ENCODE results near the gene DEFB124. TPM values are rescaled to one million over a fixed set of nuclear protein-coding genes. Genes with fewer than 3 reads are reported as not detected.

The DEFB124 gene
- total and polyA plus RNA-seq, 2 of the 8 experiments (the other 6 are each of a cell fraction or from before 2014, with no cell fraction given): not detected

DNA sequence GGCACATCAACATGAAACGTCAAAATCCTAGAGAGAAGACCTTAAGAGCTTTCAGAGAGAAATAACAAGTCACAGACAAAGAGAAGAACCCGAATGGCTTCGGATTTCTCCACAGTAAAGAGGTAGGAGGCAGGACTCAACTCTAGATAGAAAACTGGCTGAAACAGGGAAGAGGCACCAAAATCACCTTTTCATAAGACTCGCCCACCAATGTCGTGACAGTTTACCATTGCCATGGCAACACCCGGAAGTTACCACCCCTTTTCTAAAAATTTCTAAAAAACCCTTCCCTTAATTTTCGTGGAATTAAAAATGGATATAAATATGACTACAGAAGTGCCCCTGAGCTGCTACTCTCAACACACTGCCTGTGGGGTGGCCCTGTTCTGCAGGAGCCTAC is 56.6 kb downstream of the DEFB124 start:
- Histone ChIP-seq H3K27ac (ENCODE audit: low read depth, low read length) (no peak overlapping the region), H2AFZ (ENCODE audit: low read length) (no peak overlapping the region), H3K14ac (ENCODE audit: insufficient read length) (no peak overlapping the region), H2BK5ac (ENCODE audit: low read depth, low read length) (no peak overlapping the region), H3K9ac (replicated peaks in 1 of 4; ENCODE audit: extremely low read depth in 1 of 4, low read depth in 3 of 4, low read length in 3 of 4) (no peak overlapping the region), H4K91ac (replicated peaks; ENCODE audit: insufficient read length, low read length) (no peak overlapping the region), H3K23ac (ENCODE audit: insufficient read length) (no peak overlapping the region), H3K4me3 (ENCODE audit: extremely low read depth in 1 of 4, insufficient read depth in 2 of 4, low read depth in 3 of 4, low read length in 4 of 4) (no peak overlapping the region), H3K9me3 (ENCODE audit: insufficient read depth in 2 of 2, low read depth in 1 of 2, low read length in 1 of 2) (peaks cover 54 to 71% of the 10 kb centered on the region in 2 experiments), H3K79me2 (ENCODE audit: control insufficient read depth in 1 of 2, insufficient read depth in 2 of 2, low read length in 2 of 2) (no peaks in the 10 kb centered on the region), H3K4ac (replicated peaks; ENCODE audit: insufficient read length, low read depth, low read length) (no peak overlapping the region), H3K56ac (replicated peaks; ENCODE audit: insufficient read length, low read depth, low read length) (no peak overlapping the region), H3K36me3 (ENCODE audit: control insufficient read depth in 2 of 4, insufficient read depth in 4 of 4, low read length in 3 of 4) (no peaks in the 10 kb centered on the region; a peak in 1 of 8 replicates), H3K79me1 (ENCODE audit: low read depth, low read length) (no peaks in the 10 kb centered on the region), H2BK120ac (replicated peaks; ENCODE audit: low read depth, low read length) (no peak overlapping the region), H3K4me1 (replicated peaks in 1 of 4; ENCODE audit: control insufficient read depth in 3 of 4, insufficient read depth in 4 of 4, low read length in 3 of 4) (no peaks in the 10 kb centered on the region), H2BK12ac (ENCODE audit: low read depth, low read length) (no peak overlapping the region), H2AK5ac (ENCODE audit: low read depth, low read length) (no peak overlapping the region), H3K4me2 (ENCODE audit: insufficient read depth in 1 of 2, low read depth in 2 of 2, low read length in 2 of 2) (no peak overlapping the region), H2BK20ac (ENCODE audit: low read length) (no peak overlapping the region), H3K27me3 (replicated peaks in 1 of 4; ENCODE audit: control insufficient read depth in 3 of 4, extremely low read depth in 1 of 4, insufficient read depth in 3 of 4, low read length in 3 of 4) (no peaks in the 10 kb centered on the region), H2BK15ac (ENCODE audit: low read length) (no peak overlapping the region), H3K18ac (ENCODE audit: extremely low read depth, low read length) (no peak overlapping the region), H3K23me2 (ENCODE audit: low read depth, low read length) (no peaks in the 10 kb centered on the region), H4K5ac (ENCODE audit: insufficient read length, low read depth, low read length) (no peak overlapping the region), H4K20me1 (replicated peaks in 1 of 2; ENCODE audit: control insufficient read depth in 1 of 2, insufficient read depth in 2 of 2, low read length in 2 of 2) (no peaks in the 10 kb centered on the region), H4K8ac (ENCODE audit: extremely low read depth, insufficient read depth, low read length) (no peak overlapping the region)
- POLR2A ChIA-PET (ENCODE audit: partially characterized antibody): no interaction called here
- TF ChIP-seq KDM4A (IDR thresholded peaks at IDR 0.05; ENCODE audit: low read depth, low read length, severe bottlenecking) (no peak), FOSL1 (IDR thresholded peaks at IDR 0.05; ENCODE audit: insufficient read depth, low read depth, low read length) (no peak), CHD2 (IDR thresholded peaks at IDR 0.05; ENCODE audit: low read length) (no peak), POU5F1 (IDR thresholded peaks at IDR 0.05; ENCODE audit: low read depth, low read length) (no peak), TCF12 (IDR thresholded peaks at IDR 0.05; ENCODE audit: low read depth, low read length) (no peak), POLR2A (IDR thresholded peaks at IDR 0.05; ENCODE audit: control extremely low read depth in 1 of 2, low read depth in 2 of 2, low read length in 2 of 2) (no peak), SRF (IDR thresholded peaks at IDR 0.05; ENCODE audit: low read depth, low read length) (no peak), JUND (IDR thresholded peaks at IDR 0.05; ENCODE audit: low read length) (no peak), TEAD4 (IDR thresholded peaks at IDR 0.05; ENCODE audit: low read depth, low read length) (no peak), SIRT6 (IDR thresholded peaks at IDR 0.05; ENCODE audit: low read length) (no peak), USF2 (IDR thresholded peaks at IDR 0.05; ENCODE audit: low read length) (no peak), POLR2AphosphoS5 (IDR thresholded peaks at IDR 0.05; ENCODE audit: low read depth, low read length) (no peak), SP2 (IDR thresholded peaks at IDR 0.05; ENCODE audit: low read length) (no peak), HDAC2 (IDR thresholded peaks at IDR 0.05; ENCODE audit: borderline replicate concordance in 1 of 2, low read depth in 2 of 2, low read length in 2 of 2) (no peak)
- TF ChIP-seq, protein P1, sequence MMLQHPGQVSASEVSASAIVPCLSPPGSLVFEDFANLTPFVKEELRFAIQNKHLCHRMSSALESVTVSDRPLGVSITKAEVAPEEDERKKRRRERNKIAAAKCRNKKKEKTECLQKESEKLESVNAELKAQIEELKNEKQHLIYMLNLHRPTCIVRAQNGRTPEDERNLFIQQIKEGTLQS (IDR thresholded peaks at IDR 0.05; ENCODE audit: insufficient read depth, low read depth, low read length): no peak
- FAIRE-seq (no peak), DNase-seq (ENCODE audit: low read depth in 1 of 2, low spot score in 2 of 2) (no peak)
- CTCF ChIA-PET (ENCODE audit: partially characterized antibody): no interaction called here
- WGBS, 2 experiments (ENCODE audit: extremely low coverage in 1 of 2, insufficient coverage in 1 of 2, insufficient read length in 1 of 2, insufficient replicate concordance in 2 of 2, low coverage in 1 of 2, low lambda C conversion rate in 2 of 2, missing lambda C conversion rate in 1 of 2): 73% methylated on average over 7 of the region's 7 CpGs; no CpG with 5 or more reads in 1 of the 2 experiments
